B cell (primary cell): Measurements from ENCODE around the gene COL4A6. TPM values are rescaled to one million over a fixed set of nuclear protein-coding genes. Genes with fewer than 3 reads are reported as not detected.

Source experiments
- ATAC-seq: fragments of 200-7000 bp; cut with Tn5 transposase; one replicate; pipeline ENCODE4 v1.10.0; 2021; ENCODE audit warnings: low read depth, mild to moderate bottlenecking, moderate number of reproducible peaks, moderate library complexity
- CTCF ChIA-PET: fragments of 350-600 bp; sonication (Branson Sonifier 250); formaldehyde crosslinking; loops from one replicate; lab custom pipeline; 2021; ENCODE audit warnings: antibody characterized with exemption, inconsistent platforms; lab: Charles Lee
- POLR2A ChIA-PET: fragments of 350-600 bp; sonication (Branson Sonifier 250); formaldehyde crosslinking; loops from one replicate; lab custom pipeline; 2021; ENCODE audit warnings: antibody characterized with exemption; lab: Charles Lee
- DNase-seq: peaks from one replicate; pipeline ENCODE4 v3.0.0; 2013
- H2AFZ ChIP-seq: 2 replicates; pipeline ENCODE4 v1.6.1; 2012; ENCODE audit warnings: mild to moderate bottlenecking, low read depth, low read length; ENCODE audit not compliant: insufficient read depth, poor library complexity, severe bottlenecking
- H3K27ac ChIP-seq, 2 donors: 1 replicate in 1 of 2; 2 replicates in 1 of 2; pipeline ENCODE4 v1.5.1; 2012 to 2013; ENCODE audit warnings: low read length in 2 of 2, mild to moderate bottlenecking in 2 of 2, moderate library complexity in 1 of 2
- H3K27me3 ChIP-seq, 4 experiments: fragments of 200-600 bp in 1 of 4; sonication (generic) in 1 of 4; replicated peaks in 1 of 4; 1 replicate in 2 of 4; 2 replicates in 2 of 4; pipeline versions ENCODE4 v1.6.1 to v1.7.0; 2013 to 2016; ENCODE audit warnings: low read length in 3 of 4, mild to moderate bottlenecking in 2 of 4, mixed read lengths in 1 of 4, moderate library complexity in 1 of 4; ENCODE audit not compliant: insufficient read depth in 4 of 4, control insufficient read depth in 3 of 4; ENCODE audit errors: control extremely low read depth in 1 of 4
- H3K36me3 ChIP-seq, 2 experiments: replicated peaks in 1 of 2; 1 replicate in 1 of 2; 2 replicates in 1 of 2; pipeline versions ENCODE4 v1.6.1 to v1.7.1; 2013; ENCODE audit warnings: low read length in 1 of 2; ENCODE audit not compliant: insufficient read depth in 2 of 2, control insufficient read depth in 1 of 2; ENCODE audit errors: control extremely low read depth in 1 of 2, extremely low read depth in 1 of 2
- H3K4me1 ChIP-seq, 2 donors: fragments of 200-600 bp in 1 of 2; sonication (generic) in 1 of 2; 1 replicate in 1 of 2; 2 replicates in 1 of 2; pipeline versions ENCODE4 v1.5.1 to v1.6.1; 2013 to 2017; ENCODE audit warnings: low read length in 2 of 2; ENCODE audit not compliant: control insufficient read depth in 2 of 2, insufficient read depth in 2 of 2
- H3K4me2 ChIP-seq: replicated peaks from 2 replicates; pipeline ENCODE3; 2012; ENCODE audit warnings: mild to moderate bottlenecking, low read depth, low read length; ENCODE audit not compliant: poor library complexity, severe bottlenecking
- H3K4me3 ChIP-seq, 5 experiments: fragments of 200-600 bp in 1 of 5; sonication (generic) in 1 of 5; 1 replicate in 3 of 5; 2 replicates in 2 of 5; pipeline versions ENCODE4 v1.5.1 to v1.7.0; 2011 to 2016; ENCODE audit warnings: low read length in 4 of 5, mild to moderate bottlenecking in 4 of 5, low read depth in 2 of 5, control low read depth in 1 of 5, moderate library complexity in 1 of 5; ENCODE audit not compliant: insufficient read depth in 1 of 5; ENCODE audit errors: control extremely low read depth in 1 of 5, extremely low read depth in 1 of 5
- H3K79me2 ChIP-seq: fragments of 200-600 bp; sonication (generic); one replicate; pipeline ENCODE4 v1.6.0; 2016; ENCODE audit warnings: low read length; ENCODE audit not compliant: control insufficient read depth, insufficient read depth
- H3K9ac ChIP-seq: fragments of 200-600 bp; sonication (generic); 2 replicates; pipeline ENCODE4 v1.6.1; 2017; ENCODE audit warnings: mild to moderate bottlenecking, low read length, moderate library complexity
- H3K9me3 ChIP-seq, 3 donors: one replicate each; pipeline versions ENCODE4 v1.6.1 to v1.7.1; 2013; ENCODE audit warnings: low read length in 2 of 3; ENCODE audit not compliant: control insufficient read depth in 2 of 3, insufficient read depth in 1 of 3; ENCODE audit errors: control extremely low read depth in 1 of 3
- H4K20me1 ChIP-seq: 2 replicates; pipeline ENCODE4 v1.6.0; 2012; ENCODE audit warnings: mild to moderate bottlenecking, low read length; ENCODE audit not compliant: insufficient read depth, control insufficient read depth, poor library complexity, severe bottlenecking
- H3K27ac Mint-ChIP-seq: one replicate; pipeline ENCODE4 v1.8.0; 2021; ENCODE audit warnings: mixed read lengths
- H3K27me3 Mint-ChIP-seq: one replicate; pipeline ENCODE4 v1.8.0; 2021; ENCODE audit warnings: mixed read lengths
- H3K4me1 Mint-ChIP-seq: one replicate; pipeline ENCODE4 v1.8.0; 2021; ENCODE audit warnings: mixed read lengths
- H3K4me3 Mint-ChIP-seq: one replicate; pipeline ENCODE4 v1.8.0; 2021; ENCODE audit warnings: mixed read lengths
- H3K9me3 Mint-ChIP-seq: one replicate; pipeline ENCODE4 v1.8.0; 2022; ENCODE audit warnings: mixed read lengths; ENCODE audit not compliant: insufficient read depth
- CTCF ChIP-seq: fragments of 200-600 bp; IDR thresholded peaks from one replicate; pipeline ENCODE4 v1.8.0; 2022; ENCODE audit warnings: antibody characterized with exemption, mild to moderate bottlenecking
- EZH2 ChIP-seq: IDR thresholded peaks from 2 replicates; pipeline ENCODE4 v1.6.1; 2012; ENCODE audit warnings: borderline replicate concordance, low read depth, mild to moderate bottlenecking, moderate library complexity, low read length; ENCODE audit not compliant: insufficient read depth, poor library complexity, severe bottlenecking
- WGBS: methylation state at CpG from one replicate; pipeline ENCODE4 v1.1.5; 2013; ENCODE audit warnings: missing lambda C conversion rate; ENCODE audit not compliant: insufficient coverage; 5-methylcytosine and 5-hydroxymethylcytosine counted together
- intact Hi-C: fragments of 100-400 bp; cut with micrococcal nuclease; formaldehyde crosslinking; loops from one replicate; pipeline ENCODE4 v1.10.0; 2022
- polyA plus RNA-seq: library from polyadenylated mRNA; depleted of rRNA; stranded (reverse); fragments of >200 nt; gene quantifications from 2 replicates; pipeline ENCODE4 v1.2.3, GENCODE V29; 2012
- total RNA-seq, 2 donors: library from RNA; stranded (reverse); fragments of 120-200 nt in 1 of 2; gene quantifications; 1 replicate in 1 of 2; 2 replicates in 1 of 2; pipeline versions ENCODE4 v1.2.3 to v1.2.4, GENCODE V29; 2013 to 2022

The COL4A6 gene
- total and polyA plus RNA-seq, 2 donors (not counting 1 experiment from before 2014, with no cell fraction given): not detected

- CTCF ChIA-PET: no interaction called here
- H3K4me1 Mint-ChIP-seq: no peaks in the 10 kb centered on the region
- no peaks in the 10 kb centered on the region for H3K4me1 ChIP-seq
Measured at GRCh38 chrX:108171671-108172070, 266.6 kb downstream of the COL4A6 start.

GRCh38 chrX:108169768-108170167 is 268.5 kb downstream of the COL4A6 start:
- no peaks in the 10 kb centered on the region for H4K20me1 ChIP-seq
- no peak overlapping the region for H3K4me2 ChIP-seq
- ChIA-PET POLR2A (no interaction called here), CTCF (no interaction called here)
- H3K36me3 ChIP-seq: no peaks in the 10 kb centered on the region
- no peak overlapping the region for H3K9ac ChIP-seq
- intact Hi-C loops: no loop called here
- H3K4me3 ChIP-seq: no peak overlapping the region
- Mint-ChIP-seq H3K27ac (no peak overlapping the region), H3K4me1 (no peaks in the 10 kb centered on the region), H3K27me3 (no peaks in the 10 kb centered on the region), H3K9me3 (no peaks in the 10 kb centered on the region), H3K4me3 (no peak overlapping the region)
- no peaks in the 10 kb centered on the region for H3K9me3 ChIP-seq
- WGBS: 80% methylated on average over 1 of the region's 3 CpGs
- no peaks in the 10 kb centered on the region for H3K27me3 ChIP-seq
- ATAC-seq (no peak), DNase-seq (no peak)
- no peaks in the 10 kb centered on the region for H3K4me1 ChIP-seq
- TF ChIP-seq CTCF: no peak
- no peak for TF ChIP-seq EZH2
- no peaks in the 10 kb centered on the region for H3K79me2 ChIP-seq
- H3K27ac ChIP-seq: no peak overlapping the region
- no peak overlapping the region for H2AFZ ChIP-seq

More at GRCh38 chrX:108171671-108172070, 266.6 kb downstream of the COL4A6 start:
- no peaks in the 10 kb centered on the region for H3K36me3 ChIP-seq
- H3K27ac Mint-ChIP-seq: no peak overlapping the region
- intact Hi-C loops: no loop called here
- ATAC-seq (no peak), DNase-seq (no peak)
- H3K9me3 Mint-ChIP-seq: no peaks in the 10 kb centered on the region
- H3K9ac ChIP-seq: no peak overlapping the region
- 90% methylated on average over 2 of the region's 4 CpGs for WGBS
- no peak overlapping the region for H3K4me3 ChIP-seq
- H3K4me3 Mint-ChIP-seq: no peak overlapping the region
- H3K79me2 ChIP-seq: no peaks in the 10 kb centered on the region
- no peaks in the 10 kb centered on the region for H3K9me3 ChIP-seq
- no peak overlapping the region for H3K27ac ChIP-seq
- H3K4me2 ChIP-seq: no peak overlapping the region
- no peaks in the 10 kb centered on the region for H4K20me1 ChIP-seq
- H3K27me3 ChIP-seq: no peaks in the 10 kb centered on the region
- POLR2A ChIA-PET: no interaction called here
- TF ChIP-seq CTCF: no peak
- no peak for TF ChIP-seq EZH2
- H3K27me3 Mint-ChIP-seq: no peaks in the 10 kb centered on the region
- no peak overlapping the region for H2AFZ ChIP-seq
